Smooth muscle cell of the pulmonary artery (primary cell): ENCODE results near the gene ZNF83. TPM values are rescaled to one million over a fixed set of nuclear protein-coding genes. Genes with fewer than 3 reads are reported as not detected.

ENCODE experiments used
- total RNA-seq: library from RNA; depleted of rRNA; stranded (reverse); fragments of >200 nt; gene quantifications from 2 replicates; pipeline ENCODE4 v1.2.3, GENCODE V29; 2014

Gene ZNF83
- 51.9 and 54.2 TPM in 2 replicates for total RNA-seq

GRCh38 chr19:52637718-52638585 is at the start of gene ZNF83:
Gene ZNF83 (minus strand): TSS chr19:52638355.

GRCh38 chr19:52570000-52570861 is 67.9 kb downstream of the ZNF83 start, which contains the start of gene ZNF701:
Gene ZNF701 (plus strand): TSS chr19:52570287. CDS start chr19:52574148, 3,861 bp downstream.

Other genes with a start within 250 kb of the ZNF83 start
- 17.1 and 25.2 TPM in 2 replicates for gene ZNF528, start 240.5 kb downstream of the ZNF83 start, total RNA-seq
- 0.07 and 0.23 TPM in 2 replicates for gene ZNF534, start 209.2 kb downstream of the ZNF83 start, total RNA-seq
- gene ZNF578, start 184.8 kb downstream of the ZNF83 start, total RNA-seq, result 4.6 and 5.5 TPM in 2 replicates
- 23.9 and 24.8 TPM in 2 replicates for gene ZNF808, start 110.7 kb downstream of the ZNF83 start, total RNA-seq
- 15.6 and 15.7 TPM in 2 replicates for gene ZNF701, start 68.1 kb downstream of the ZNF83 start, total RNA-seq
- gene ZNF611, start 96.7 kb upstream of the ZNF83 start, total RNA-seq, result 14.6 and 15.7 TPM in 2 replicates
- gene ZNF600, start 148.4 kb upstream of the ZNF83 start, total RNA-seq, result 2.6 and 2.9 TPM in 2 replicates
- 14.7 and 19.8 TPM in 2 replicates for gene ZNF28, start 183.3 kb upstream of the ZNF83 start, total RNA-seq
- 17.7 and 23.3 TPM in 2 replicates for gene ZNF468, start 219.3 kb upstream of the ZNF83 start, total RNA-seq